A549 treated with AZD9567 at 1 μM for 4 hours (cell line): ENCODE results near the gene TMC7. TPM values are rescaled to one million over a fixed set of nuclear protein-coding genes. Genes with fewer than 3 reads are reported as not detected.

Source experiments
- total RNA-seq: library from RNA; stranded (reverse); fragments of 200-300 nt; extraction: Qiagen RNA extraction; gene quantifications from 5 replicates; pipeline ENCODE4 v1.2.3, GENCODE V29; 2022; ENCODE audit not compliant: insufficient read depth

The TMC7 gene
- 5.4 to 7.4 TPM (median 6.9 TPM) in 5 replicates for total RNA-seq

DNA sequence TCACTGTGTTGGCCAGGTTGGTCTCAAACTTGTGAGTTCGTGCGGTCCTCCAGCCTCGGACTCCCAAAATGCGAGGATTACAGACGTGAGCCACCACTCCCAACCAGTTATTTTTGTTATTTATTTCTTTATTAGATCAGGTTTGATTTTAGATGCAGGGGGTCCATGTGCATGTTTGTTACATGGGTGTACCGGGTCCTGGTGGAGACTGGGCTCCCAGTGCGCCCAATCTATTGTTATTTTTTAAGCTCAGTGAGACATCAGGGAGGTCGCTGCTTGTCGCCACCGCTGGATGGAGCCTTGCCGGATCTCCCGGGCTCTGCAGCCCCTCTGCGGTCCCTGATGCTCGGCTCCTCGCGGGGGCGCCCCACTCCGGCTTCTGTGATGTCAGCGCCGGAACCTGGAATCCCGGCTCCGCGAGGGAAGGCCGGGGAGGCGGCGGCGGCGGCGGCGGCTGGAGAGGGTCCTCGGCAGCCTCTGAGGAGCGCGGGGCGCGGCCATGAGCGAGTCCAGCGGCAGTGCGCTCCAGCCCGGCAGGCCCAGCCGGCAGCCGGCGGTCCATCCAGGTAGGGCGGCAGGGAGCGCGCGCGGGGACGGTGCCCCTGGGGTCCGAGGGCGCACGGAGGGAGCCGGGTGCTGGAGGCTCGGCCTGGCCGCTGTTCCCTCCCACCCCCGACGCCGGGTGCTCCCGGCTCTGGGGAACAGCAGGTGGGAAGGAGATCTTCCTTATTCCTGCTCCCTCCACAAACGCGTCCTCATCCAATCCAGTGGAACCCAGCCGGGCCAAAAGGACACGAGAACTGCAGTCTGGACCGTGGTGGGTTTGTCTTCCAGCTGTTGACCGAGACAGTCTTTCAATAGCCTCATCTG lies at the start of gene TMC7:
Gene TMC7, plus strand, starts transcription at position 370 of the 870 bp plus-strand sequence. Its CDS starts 130 bp downstream, at position 500.

DNA sequence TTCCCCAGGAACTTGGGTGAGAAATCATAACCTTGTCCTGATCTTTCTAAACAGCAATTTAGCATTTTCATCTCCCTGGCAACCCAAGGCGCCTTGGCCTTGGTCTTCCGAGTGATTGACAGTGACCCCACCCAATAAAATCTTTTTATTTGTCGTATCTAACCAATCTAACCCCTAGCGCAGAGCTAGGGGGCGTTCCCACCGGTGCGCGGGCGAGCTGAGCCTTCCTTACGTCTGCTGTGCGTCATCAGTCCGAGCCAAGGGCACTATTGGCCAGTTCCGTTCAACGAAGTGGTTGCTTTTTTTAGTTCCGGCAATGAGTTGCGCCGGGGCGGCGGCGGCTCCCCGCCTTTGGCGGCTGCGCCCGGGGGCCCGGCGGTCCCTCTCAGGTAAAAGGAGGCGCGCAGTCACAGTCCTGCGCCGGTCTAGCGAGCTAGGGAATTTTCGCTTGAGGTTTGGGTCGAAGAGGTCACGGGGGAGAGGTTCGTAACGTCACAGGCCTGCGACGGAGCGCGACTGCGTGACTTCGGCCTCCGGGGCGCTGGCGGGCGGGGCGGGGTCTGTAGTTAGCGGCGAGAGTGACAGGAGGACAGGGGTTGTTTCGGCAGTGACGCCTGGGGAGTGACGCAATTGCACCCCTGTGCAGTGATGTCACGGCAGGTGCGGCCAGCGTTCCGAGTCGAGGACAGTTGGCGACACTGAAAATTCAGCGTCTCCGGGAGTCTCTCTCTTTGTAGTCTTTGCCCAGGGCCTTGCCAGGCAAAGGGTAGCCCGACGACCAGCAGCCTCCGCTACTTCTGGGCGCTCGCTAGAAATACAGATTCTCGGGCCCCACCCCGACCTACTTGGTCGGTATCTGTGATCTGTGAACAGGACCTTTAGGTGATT lies 83.9 kb downstream of the TMC7 start, which contains the start of gene COQ7:
Gene COQ7, plus strand, starts transcription at position 266 of the 888 bp plus-strand sequence. Its CDS starts 51 bp downstream, at position 317.

Other genes starting within 250 kb of the TMC7 start
- 2,191 to 2,416 TPM (median 2,404 TPM) in 5 replicates for gene RPS15A, start 193.6 kb upstream of the TMC7 start, total RNA-seq
- 284 to 546 TPM (median 323 TPM) in 5 replicates for gene ARL6IP1, start 182.4 kb upstream of the TMC7 start, total RNA-seq
- gene SMG1, start 57.5 kb upstream of the TMC7 start, total RNA-seq = 14.1 to 25.4 TPM (median 24.2 TPM) in 5 replicates
- gene COQ7, start 83.7 kb downstream of the TMC7 start, total RNA-seq = 21.0 to 27.3 TPM (median 24.4 TPM) in 5 replicates
- 11.5 to 17.7 TPM (median 16.6 TPM) in 5 replicates for gene ITPRIPL2, start 130.0 kb downstream of the TMC7 start, total RNA-seq
- gene SYT17, start 184.3 kb downstream of the TMC7 start, total RNA-seq = 9.0 to 21.1 TPM (median 10.4 TPM) in 5 replicates